MM.1S (cell line): ENCODE data around the gene RNF111.

Experiments
- DNase-seq: peaks from one replicate; pipeline ENCODE4 v3.0.0-alpha.2; 2015
- H2AFZ ChIP-seq: fragments of 300-600 bp; sonication (generic); 2 replicates; pipeline ENCODE4 v1.6.0; 2016; ENCODE audit warnings: antibody characterized with exemption, low read length
- H3F3A ChIP-seq: fragments of 300-600 bp; sonication (generic); 2 replicates; pipeline ENCODE4 v1.6.1; 2016; ENCODE audit warnings: mild to moderate bottlenecking, antibody characterized with exemption, low read length, moderate library complexity, mixed read lengths; ENCODE audit not compliant: insufficient read depth
- H3K27ac ChIP-seq: fragments of 300-600 bp; sonication (generic); 2 replicates; pipeline ENCODE4 v1.5.1; 2016; ENCODE audit warnings: mild to moderate bottlenecking, low read length
- H3K27me3 ChIP-seq: fragments of 300-600 bp; sonication (generic); replicated peaks from 2 replicates; pipeline ENCODE4 v1.6.0; 2016; ENCODE audit warnings: low read length; ENCODE audit not compliant: insufficient read depth
- H3K36me3 ChIP-seq: fragments of 300-600 bp; sonication (generic); replicated peaks from 2 replicates; pipeline ENCODE4 v1.6.1; 2016; ENCODE audit warnings: mild to moderate bottlenecking, low read length, mixed read lengths; ENCODE audit not compliant: insufficient read depth
- H3K4me1 ChIP-seq: fragments of 300-600 bp; sonication (generic); 2 replicates; pipeline ENCODE4 v1.6.1; 2016; ENCODE audit warnings: low read length, mixed read lengths
- H3K4me2 ChIP-seq: fragments of 300-600 bp; sonication (generic); 2 replicates; pipeline ENCODE4 v1.6.0; 2016; ENCODE audit warnings: low read depth, low read length
- H3K4me3 ChIP-seq: fragments of 300-600 bp; sonication (generic); 2 replicates; pipeline ENCODE4 v1.5.1; 2016; ENCODE audit warnings: low read length, mixed read lengths
- H3K79me2 ChIP-seq: fragments of 300-600 bp; sonication (generic); 2 replicates; pipeline ENCODE4 v1.6.1; 2016; ENCODE audit warnings: mixed run types, low read length, mixed read lengths
- H3K9ac ChIP-seq: fragments of 300-600 bp; sonication (generic); 2 replicates; pipeline ENCODE4 v1.6.1; 2016; ENCODE audit warnings: low read length, mixed read lengths
- H3K9me2 ChIP-seq: fragments of 300-600 bp; sonication (generic); replicated peaks from 2 replicates; pipeline ENCODE4 v1.6.1; 2016; ENCODE audit warnings: mild to moderate bottlenecking, low read length, mixed read lengths; ENCODE audit not compliant: insufficient read depth
- H3K9me3 ChIP-seq: fragments of 300-600 bp; sonication (generic); replicated peaks from 2 replicates; pipeline ENCODE4 v1.6.1; 2016; ENCODE audit warnings: mild to moderate bottlenecking, low read length, mixed read lengths; ENCODE audit not compliant: insufficient read depth
- H4K20me1 ChIP-seq: fragments of 300-600 bp; sonication (generic); 2 replicates; pipeline ENCODE4 v1.6.1; 2016; ENCODE audit warnings: mild to moderate bottlenecking, low read length, moderate library complexity, mixed read lengths; ENCODE audit not compliant: insufficient read depth
- CTCF ChIP-seq: fragments of 300-600 bp; sonication (generic); IDR thresholded peaks from 2 replicates; pipeline ENCODE4 v1.5.1; 2016; ENCODE audit warnings: antibody characterized with exemption, low read length, mixed read lengths
- EZH2 ChIP-seq: fragments of 300-600 bp; sonication (generic); optimal IDR thresholded peaks from 2 replicates; pipeline ENCODE3; 2017; ENCODE audit warnings: low read depth, mild to moderate bottlenecking, antibody characterized with exemption, low read length, mixed read lengths
- EZH2phosphoT487 ChIP-seq: fragments of 300-600 bp; sonication (generic); IDR thresholded peaks from 2 replicates; pipeline ENCODE4 v1.6.1; 2018; ENCODE audit warnings: antibody characterized with exemption, low read length

RNF111 gene

GRCh38 chr15:59060348-59060747 lies 72.9 kb downstream of the RNF111 start:
- Histone ChIP-seq H4K20me1 (no peaks in the 10 kb centered on the region), H3K27me3 (no peaks in the 10 kb centered on the region), H3K9ac (no peak overlapping the region), H3K27ac (no peak overlapping the region), H3F3A (no peaks in the 10 kb centered on the region), H3K4me3 (no peak overlapping the region), H3K36me3 (peaks cover 8% of the 10 kb centered on the region; the same call in 1 of the 2 replicates), H3K9me2 (no peaks in the 10 kb centered on the region), H3K4me2 (no peak overlapping the region), H2AFZ (no peak overlapping the region), H3K4me1 (0 out of 2 replicates have a peak, but pooled peaks cover 7% of the 10 kb centered on the region), H3K79me2 (no peaks in the 10 kb centered on the region), H3K9me3 (no peaks in the 10 kb centered on the region)
- TF ChIP-seq EZH2phosphoT487 (no peak), EZH2 (no peak), CTCF (no peak)
- DNase-seq, result no peak

GRCh38 chr15:59063042-59063441 lies 75.6 kb downstream of the RNF111 start:
- Histone ChIP-seq H3K27me3 (no peaks in the 10 kb centered on the region), H3K4me3 (no peak overlapping the region), H3K36me3 (peaks cover 15% of the 10 kb centered on the region; the same call in 1 of the 2 replicates), H3K9ac (no peak overlapping the region), H3K4me2 (peak overlapping the region; percentile 7; the same call in 1 of the 2 replicates), H3K9me2 (no peaks in the 10 kb centered on the region), H2AFZ (no peak overlapping the region), H3K27ac (no peak overlapping the region; the same call in 1 of the 2 replicates), H3K9me3 (no peaks in the 10 kb centered on the region), H4K20me1 (no peaks in the 10 kb centered on the region), H3K79me2 (no peaks in the 10 kb centered on the region), H3F3A (no peaks in the 10 kb centered on the region), H3K4me1 (0 out of 2 replicates have a peak, but pooled peaks cover 7% of the 10 kb centered on the region)
- DNase-seq, result peak; percentile 18
- no peak for TF ChIP-seq EZH2
- no peak for TF ChIP-seq CTCF

GRCh38 chr15:59069430-59069829 lies 82.0 kb downstream of the RNF111 start:
- peaks cover 14% of the 10 kb centered on the region; the same call in 1 of the 2 replicates for H3K36me3 ChIP-seq
- H3F3A ChIP-seq, result peaks cover 12% of the 10 kb centered on the region
- H2AFZ ChIP-seq, result no peak overlapping the region
- no peak overlapping the region for H3K4me3 ChIP-seq
- no peak overlapping the region for H3K9ac ChIP-seq
- H3K27ac ChIP-seq, result no peak overlapping the region
- DNase-seq, result no peak
- no peak overlapping the region for H3K4me2 ChIP-seq
- H3K9me2 ChIP-seq, result no peaks in the 10 kb centered on the region
- H4K20me1 ChIP-seq, result peaks cover 9% of the 10 kb centered on the region; the same call in 1 of the 2 replicates
- no peaks in the 10 kb centered on the region for H3K27me3 ChIP-seq
- H3K9me3 ChIP-seq, result no peaks in the 10 kb centered on the region
- TF ChIP-seq CTCF, result no peak
- TF ChIP-seq EZH2phosphoT487, result no peak
- TF ChIP-seq EZH2, result no peak
- H3K79me2 ChIP-seq, result no peaks in the 10 kb centered on the region
- H3K4me1 ChIP-seq, result peaks cover 11% of the 10 kb centered on the region
